Activated T-cell treated with anti-CD3 and anti-CD28 coated beads, Interleukin-2, amount 50 U/mL, for 1 hour (primary cell): Measurements from ENCODE around the gene GLIS1.

Source experiments
- DNase-seq: peaks from one replicate; pipeline ENCODE4 v3.0.0-alpha.2; 2020

GLIS1 gene

GRCh38 chr1:53476579-53476978 is 262.4 kb downstream of the GLIS1 start:
- DNase-seq = no peak

- DNase-seq = no peak
These were observed 263.3 kb downstream of the GLIS1 start for GRCh38 chr1:53475664-53476063.

- DNase-seq = no peak
These were observed 265.5 kb downstream of the GLIS1 start for GRCh38 chr1:53473463-53473862.

- no peak for DNase-seq
These were observed 268.0 kb downstream of the GLIS1 start for GRCh38 chr1:53471000-53471399.

- DNase-seq = no peak
These were observed 268.4 kb downstream of the GLIS1 start for GRCh38 chr1:53470584-53470983.

- no peak for DNase-seq
These were observed 268.8 kb downstream of the GLIS1 start for GRCh38 chr1:53470155-53470554.

GRCh38 chr1:53469373-53469772 is 269.6 kb downstream of the GLIS1 start:
- no peak for DNase-seq

GRCh38 chr1:53468374-53468773 is 270.6 kb downstream of the GLIS1 start:
- DNase-seq = no peak

- DNase-seq = no peak
These were observed 271.6 kb downstream of the GLIS1 start for GRCh38 chr1:53467391-53467790.

- DNase-seq = no peak
These were observed 273.7 kb downstream of the GLIS1 start for GRCh38 chr1:53465023-53465957.

- DNase-seq = no peak
These were observed 274.7 kb downstream of the GLIS1 start for GRCh38 chr1:53463961-53464899.

GRCh38 chr1:53462769-53463501 is 276.0 kb downstream of the GLIS1 start:
- DNase-seq = no peak

- no peak for DNase-seq
These were observed 276.8 kb downstream of the GLIS1 start for GRCh38 chr1:53462193-53462592.

- DNase-seq = no peak
These were observed 277.5 kb downstream of the GLIS1 start for GRCh38 chr1:53461323-53462044.

GRCh38 chr1:53460666-53461322 is 278.2 kb downstream of the GLIS1 start:
- no peak for DNase-seq

- DNase-seq = no peak
These were observed 278.7 kb downstream of the GLIS1 start for GRCh38 chr1:53460211-53460634.

- no peak for DNase-seq
These were observed 279.4 kb downstream of the GLIS1 start, which contains the start of gene DMRTB1 for GRCh38 chr1:53459321-53460175. Gene DMRTB1, plus strand, starts transcription at chr1:53459399. Its CDS starts 55 bp downstream, at chr1:53459454.

GRCh38 chr1:53458634-53459033 is 280.3 kb downstream of the GLIS1 start:
- no peak for DNase-seq
